ENCODE data around the gene TMEM158. TPM values are rescaled to one million over a fixed set of nuclear protein-coding genes. Genes with fewer than 3 reads are reported as not detected.
A peak's percentile ranks its signal among the peaks of the same experiment; 100 is the strongest.

The TMEM158 gene
- 10 to 100 TPM in 1 of 2 donors, 1 to 10 TPM in 1; 7.8 to 11.2 TPM for total RNA-seq
- 5.9 TPM for polyA plus RNA-seq (ENCODE audit: insufficient read depth, low read depth, low replicate concordance)
- long read RNA-seq, donor 1, partial matches to known transcripts, result 0 of 3 reads
- long read RNA-seq, donor 1, other reads (novel, unspliced or antisense), result 0 of 3 reads
- long read RNA-seq, donor 2, partial matches to known transcripts, result 0 of 4 reads
- long read RNA-seq, donor 2, other reads (novel, unspliced or antisense), result 0 of 4 reads

GRCh38 chr3:45226206-45226915 is at the start of gene TMEM158:
TMEM158 (minus strand) TSS chr3:45226287; CDS start chr3:45226027, 260 bp downstream.
- TF ChIP-seq, protein P1, sequence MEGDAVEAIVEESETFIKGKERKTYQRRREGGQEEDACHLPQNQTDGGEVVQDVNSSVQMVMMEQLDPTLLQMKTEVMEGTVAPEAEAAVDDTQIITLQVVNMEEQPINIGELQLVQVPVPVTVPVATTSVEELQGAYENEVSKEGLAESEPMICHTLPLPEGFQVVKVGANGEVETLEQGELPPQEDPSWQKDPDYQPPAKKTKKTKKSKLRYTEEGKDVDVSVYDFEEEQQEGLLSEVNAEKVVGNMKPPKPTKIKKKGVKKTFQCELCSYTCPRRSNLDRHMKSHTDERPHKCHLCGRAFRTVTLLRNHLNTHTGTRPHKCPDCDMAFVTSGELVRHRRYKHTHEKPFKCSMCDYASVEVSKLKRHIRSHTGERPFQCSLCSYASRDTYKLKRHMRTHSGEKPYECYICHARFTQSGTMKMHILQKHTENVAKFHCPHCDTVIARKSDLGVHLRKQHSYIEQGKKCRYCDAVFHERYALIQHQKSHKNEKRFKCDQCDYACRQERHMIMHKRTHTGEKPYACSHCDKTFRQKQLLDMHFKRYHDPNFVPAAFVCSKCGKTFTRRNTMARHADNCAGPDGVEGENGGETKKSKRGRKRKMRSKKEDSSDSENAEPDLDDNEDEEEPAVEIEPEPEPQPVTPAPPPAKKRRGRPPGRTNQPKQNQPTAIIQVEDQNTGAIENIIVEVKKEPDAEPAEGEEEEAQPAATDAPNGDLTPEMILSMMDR (IDR thresholded peaks at IDR 0.05), result no peak
- TF ChIP-seq POLR2A (IDR thresholded peaks at IDR 0.05), result no peak
- H3K36me3 ChIP-seq (ENCODE audit: low read depth, missing control alignments), result no peaks in the 10 kb centered on the region
- peaks cover 3% of the 10 kb centered on the region for H3K4me1 ChIP-seq
- peak within 1 kb of the TSS; percentile 56 for H3K4me3 ChIP-seq
- WGBS, 2 donors, result 3 to 8% methylated on average over 7 to 41 of the region's 63 CpGs
- intact Hi-C loops (cut with DNase I; ENCODE audit: low total_unique reads), result loop anchor here (10.0 kb wide), 1 partner anchor 268 kb away; no protein-coding TSS in a partner anchor
- H3K27ac ChIP-seq, result no peak within 1 kb of the TSS
- DNase-seq, result peak; percentile 92
- H3K9me3 ChIP-seq, result no peaks in the 10 kb centered on the region
- no peaks in the 10 kb centered on the region for H3K27me3 ChIP-seq

GRCh38 chr3:45275006-45275704 is 49.1 kb upstream of the TMEM158 start:
- TF ChIP-seq, protein P1 (IDR thresholded peaks at IDR 0.05), result no peak
- no peak for TF ChIP-seq POLR2A (IDR thresholded peaks at IDR 0.05)
- Histone ChIP-seq H3K27me3 (no peaks in the 10 kb centered on the region), H3K4me1 (no peaks in the 10 kb centered on the region), H3K36me3 (ENCODE audit: low read depth, missing control alignments) (no peaks in the 10 kb centered on the region), H3K9me3 (no peaks in the 10 kb centered on the region), H3K27ac (no peak overlapping the region), H3K4me3 (no peak overlapping the region)
- no peak for DNase-seq
- intact Hi-C loops (cut with DNase I; ENCODE audit: low total_unique reads), result no loop called here
- 52 to 56% methylated on average over 5 of the region's 5 CpGs for WGBS, 2 donors

- TF ChIP-seq, protein P1 (IDR thresholded peaks at IDR 0.05), result no peak
- TF ChIP-seq POLR2A (IDR thresholded peaks at IDR 0.05), result no peak
- no peak for DNase-seq
- H3K27me3 ChIP-seq, result no peaks in the 10 kb centered on the region
- no peak overlapping the region for H3K27ac ChIP-seq
- H3K36me3 ChIP-seq (ENCODE audit: low read depth, missing control alignments), result no peaks in the 10 kb centered on the region
- 72 to 73% methylated on average over 3 to 4 of the region's 4 CpGs for WGBS, 2 donors
- no peaks in the 10 kb centered on the region for H3K9me3 ChIP-seq
- H3K4me1 ChIP-seq, result no peaks in the 10 kb centered on the region
- H3K4me3 ChIP-seq, result no peak overlapping the region
- intact Hi-C loops (cut with DNase I; ENCODE audit: low total_unique reads), result no loop called here
These were observed 47.8 kb upstream of the TMEM158 start for GRCh38 chr3:45273681-45274515.

DNA sequence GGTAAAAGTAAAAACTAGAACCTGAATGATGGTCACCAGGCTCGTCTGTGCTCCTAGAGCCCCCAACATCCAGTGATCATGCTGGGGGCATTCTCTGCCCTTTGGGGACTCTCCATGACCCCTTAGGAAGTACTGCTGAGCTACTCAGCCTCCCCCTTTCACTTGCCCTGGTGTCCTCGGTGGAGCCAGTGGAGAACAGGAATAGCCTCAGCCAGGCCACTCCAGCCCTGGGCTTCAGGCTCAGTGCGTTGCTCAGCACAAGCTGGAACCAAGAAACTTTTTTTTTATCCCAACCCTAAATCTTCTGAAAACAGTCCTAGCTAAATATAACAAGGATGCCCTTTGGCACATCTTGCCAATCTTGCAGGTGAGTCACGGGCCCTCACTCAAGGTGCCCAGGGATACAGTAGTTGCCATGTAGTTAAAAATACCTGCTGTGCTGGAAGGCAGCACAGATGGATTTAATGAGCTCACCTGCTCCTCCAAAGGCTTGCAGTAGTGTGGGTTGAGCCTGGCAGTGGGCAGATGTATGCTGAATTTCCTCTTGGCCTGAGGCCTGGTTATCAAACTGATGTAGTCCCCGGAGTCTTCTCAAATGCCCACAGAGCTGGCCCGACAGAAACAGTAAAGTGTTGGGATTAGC is 46.9 kb upstream of the TMEM158 start:
- TF ChIP-seq, protein P1 (IDR thresholded peaks at IDR 0.05), result no peak
- no peak for TF ChIP-seq POLR2A (IDR thresholded peaks at IDR 0.05)
- Histone ChIP-seq H3K27me3 (no peaks in the 10 kb centered on the region), H3K27ac (no peak overlapping the region), H3K4me3 (no peak overlapping the region), H3K9me3 (no peaks in the 10 kb centered on the region), H3K36me3 (ENCODE audit: low read depth, missing control alignments) (no peaks in the 10 kb centered on the region), H3K4me1 (no peaks in the 10 kb centered on the region)
- 85 to 86% methylated on average over 6 of the region's 6 CpGs for WGBS, 2 donors
- DNase-seq, result no peak
- intact Hi-C loops (cut with DNase I; ENCODE audit: low total_unique reads), result no loop called here

All from testis (tissue), 5 donors.